K562 (cell line): ENCODE measurements around the gene PI4K2A. TPM values are rescaled to one million over a fixed set of nuclear protein-coding genes. Genes with fewer than 3 reads are reported as not detected.

Experiments
- ADNP ChIP-seq: fragments of 200-800 bp; sonication (Bioruptor generic); IDR thresholded peaks from 2 replicates; pipeline ENCODE4 v1.6.1; 2016; ENCODE audit warnings: missing genetic modification characterization, missing compliant biosample characterization
- ARID1B ChIP-seq: fragments of 450-650 bp; IDR thresholded peaks from 2 replicates; pipeline ENCODE4 v1.6.1; 2016; ENCODE audit warnings: antibody characterized with exemption, mild to moderate bottlenecking, inconsistent platforms
- DMBX1 ChIP-seq: fragments of 250-450 bp; sonication (Bioruptor Pico); IDR thresholded peaks from 2 replicates; pipeline ENCODE4 v1.8.0; 2022; ENCODE audit warnings: inconsistent platforms, mild to moderate bottlenecking, moderate library complexity, borderline replicate concordance
- ETV1 ChIP-seq: fragments of 450-650 bp; conservative IDR thresholded peaks from 2 replicates; pipeline ENCODE4 v1.6.1; 2016; ENCODE audit warnings: missing genetic modification characterization, control low read depth, low read depth, missing compliant biosample characterization
- EWSR1 ChIP-seq: fragments of 450-650 bp; IDR thresholded peaks from 2 replicates; pipeline ENCODE4 v1.6.1; 2018; ENCODE audit warnings: borderline replicate concordance, mild to moderate bottlenecking, low read depth, moderate library complexity; ENCODE audit not compliant: partially characterized antibody
- JUN ChIP-seq, 2 experiments: sonication (generic) in 1 of 2; formaldehyde crosslinking in 1 of 2; IDR thresholded peaks; 2 replicates each; pipeline versions ENCODE4 v1.6.1 to v1.8.0; 2012 to 2022; ENCODE audit warnings: borderline replicate concordance in 2 of 2, mild to moderate bottlenecking in 2 of 2, improper control_type of control experiment in 1 of 2, low read depth in 1 of 2, low read length in 1 of 2, missing genetic modification reagents in 1 of 2
- MED1 ChIP-seq: sonication (generic); formaldehyde crosslinking; IDR thresholded peaks from 2 replicates; pipeline ENCODE4 v1.8.1; 2023; ENCODE audit warnings: missing genetic modification reagents, borderline replicate concordance
- NFRKB ChIP-seq: fragments of 450-650 bp; IDR thresholded peaks from 2 replicates; pipeline ENCODE4 v1.6.1; 2016; ENCODE audit warnings: low read depth
- NR2C2 ChIP-seq, 2 experiments: fragments of 200-800 bp in 1 of 2; sonication (Bioruptor generic) in 1 of 2; sonication (generic) in 1 of 2; formaldehyde crosslinking in 1 of 2; IDR thresholded peaks; 2 replicates each; pipeline versions ENCODE4 v1.6.1 to v1.8.0; 2016 to 2022; ENCODE audit warnings: mild to moderate bottlenecking in 1 of 2, missing compliant biosample characterization in 1 of 2, missing genetic modification characterization in 1 of 2, missing genetic modification reagents in 1 of 2
- POLR2B ChIP-seq: fragments of 450-650 bp; IDR thresholded peaks from 2 replicates; pipeline ENCODE4 v1.6.1; 2018; ENCODE audit warnings: low read depth; ENCODE audit not compliant: partially characterized antibody
- RBBP5 ChIP-seq: fragments of 200-600 bp; sonication (generic); IDR thresholded peaks from 2 replicates; pipeline ENCODE4 v1.6.1; 2012; ENCODE audit warnings: borderline replicate concordance, mild to moderate bottlenecking, low read length, control low read depth, inconsistent platforms; ENCODE audit not compliant: insufficient read depth, poor library complexity, severe bottlenecking
- RBM15 ChIP-seq: fragments of 200-400 bp; formaldehyde crosslinking; IDR thresholded peaks from 2 replicates; pipeline ENCODE4 v1.6.1; 2018; ENCODE audit warnings: mild to moderate bottlenecking, low read length, moderate library complexity; ENCODE audit not compliant: insufficient read depth
- SMAD2 ChIP-seq: fragments of 150-350 bp; IDR thresholded peaks from 2 replicates; pipeline ENCODE4 v1.6.1; 2014; ENCODE audit warnings: low read depth, mild to moderate bottlenecking, low read length
- ZKSCAN1 ChIP-seq: fragments of 150-350 bp; IDR thresholded peaks from 2 replicates; pipeline ENCODE4 v1.6.1; 2016; ENCODE audit warnings: low read depth, low read length
- ZKSCAN8 ChIP-seq: fragments of 200-800 bp; sonication (Bioruptor generic); IDR thresholded peaks from 2 replicates; pipeline ENCODE4 v1.6.1; 2016; ENCODE audit warnings: missing genetic modification characterization, missing compliant biosample characterization
- ZNF174 ChIP-seq: fragments of 250-450 bp; sonication (Bioruptor Pico); IDR thresholded peaks from 2 replicates; pipeline ENCODE4 v1.4.0; 2020; ENCODE audit warnings: mild to moderate bottlenecking
- ZNF212 ChIP-seq: fragments of 450-650 bp; formaldehyde crosslinking; IDR thresholded peaks from 2 replicates; pipeline ENCODE4 v1.4.0; 2020; ENCODE audit warnings: mild to moderate bottlenecking
- ZNF431 ChIP-seq: sonication (generic); formaldehyde crosslinking; IDR thresholded peaks from 2 replicates; pipeline ENCODE4 v1.8.0; 2022; ENCODE audit warnings: mild to moderate bottlenecking, missing genetic modification reagents
- ZNF583 ChIP-seq: fragments of 250-450 bp; sonication (Bioruptor Pico); IDR thresholded peaks from 2 replicates; pipeline ENCODE4 v1.4.0; 2020
- ZNF695 ChIP-seq: fragments of 450-650 bp; formaldehyde crosslinking; IDR thresholded peaks from 2 replicates; pipeline ENCODE4 v1.4.0; 2020; ENCODE audit warnings: mild to moderate bottlenecking, moderate library complexity
- polyA plus RNA-seq, 8 experiments: library from polyadenylated mRNA; depleted of rRNA in 4 of 8; stranded (reverse) in 5 of 8; unstranded in 3 of 8; fragments of >200 nt; fragmentation: Nextera tagmentation in 2 of 8; fragmentation: Illumina TruSeq in 1 of 8; extraction: Ambion mirVana in 2 of 8; extraction: Trizol in 1 of 8; gene quantifications; 2 replicates each; pipeline versions ENCODE4 v1.2.1 to v1.2.3, GENCODE V29; 2011 to 2014; ENCODE audit warnings: inconsistent platforms in 1 of 8, missing spikeins in 1 of 8
- total RNA-seq, 7 experiments: library from RNA; depleted of rRNA in 6 of 7; stranded (reverse); fragments of >200 nt in 6 of 7; fragmentation: Illumina TruSeq in 2 of 7; extraction: Trizol in 2 of 7; gene quantifications; 2 replicates each; pipeline versions ENCODE4 v1.2.1 to v1.2.3, GENCODE V29; 2011 to 2021; ENCODE audit warnings: low replicate concordance in 1 of 7
- TF ChIP-seq, protein P1 (sequence below): sonication (generic); formaldehyde crosslinking; IDR thresholded peaks from 2 replicates; pipeline ENCODE4 v1.8.0; 2022; ENCODE audit warnings: mild to moderate bottlenecking, missing genetic modification reagents
- TF ChIP-seq, protein P2 (sequence below): fragments of 450-650 bp; IDR thresholded peaks from 2 replicates; pipeline ENCODE4 v1.6.1; 2017; ENCODE audit warnings: mild to moderate bottlenecking, moderate library complexity

PI4K2A gene
- total and polyA plus RNA-seq, 9 of the 15 experiments (the other 6 are each of a cell fraction or from before 2014, with no cell fraction given), result 4.4 to 28.4 (median 16.5) TPM

DNA sequence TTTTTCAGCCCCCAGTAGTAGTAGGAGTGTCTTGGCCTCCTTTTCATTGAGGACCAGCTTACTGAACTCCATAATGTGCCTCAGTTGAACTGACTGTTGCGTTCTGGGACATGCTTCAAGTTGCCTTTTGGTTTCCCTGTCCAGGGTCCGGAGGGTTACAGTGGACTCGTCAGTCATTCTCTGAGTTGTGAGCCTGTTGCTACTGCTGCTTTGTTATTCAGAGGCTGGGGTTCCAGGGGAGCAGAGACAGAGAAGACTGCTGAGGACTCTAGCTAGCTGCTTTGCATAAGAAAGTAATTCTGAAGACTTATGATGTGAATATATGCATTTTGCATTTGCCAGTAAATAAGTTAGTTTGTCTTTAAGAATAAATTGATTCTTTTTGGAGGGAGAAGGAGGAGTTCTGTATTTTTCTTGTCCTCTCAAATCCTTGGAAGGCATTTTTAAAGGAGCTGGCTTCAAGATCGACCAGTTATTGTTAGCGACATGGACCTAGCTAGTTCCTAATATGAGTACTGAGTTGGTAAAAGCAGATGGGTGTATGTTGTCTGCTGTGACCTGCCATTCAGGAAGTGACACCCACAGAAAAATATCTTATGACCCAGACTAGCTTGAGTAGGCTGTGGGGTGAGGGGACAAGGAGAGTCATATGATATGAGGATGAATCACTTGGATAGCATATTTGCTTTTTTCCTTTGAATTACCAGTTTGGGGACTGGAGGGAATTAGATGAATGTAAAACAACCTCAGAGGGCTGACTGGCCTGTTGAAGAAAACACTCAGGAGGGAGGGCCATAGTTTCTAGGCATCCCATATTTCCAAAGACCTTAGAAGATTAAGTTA, 8.3 kb downstream of the PI4K2A start (continued):
- TF ChIP-seq, protein P1, sequence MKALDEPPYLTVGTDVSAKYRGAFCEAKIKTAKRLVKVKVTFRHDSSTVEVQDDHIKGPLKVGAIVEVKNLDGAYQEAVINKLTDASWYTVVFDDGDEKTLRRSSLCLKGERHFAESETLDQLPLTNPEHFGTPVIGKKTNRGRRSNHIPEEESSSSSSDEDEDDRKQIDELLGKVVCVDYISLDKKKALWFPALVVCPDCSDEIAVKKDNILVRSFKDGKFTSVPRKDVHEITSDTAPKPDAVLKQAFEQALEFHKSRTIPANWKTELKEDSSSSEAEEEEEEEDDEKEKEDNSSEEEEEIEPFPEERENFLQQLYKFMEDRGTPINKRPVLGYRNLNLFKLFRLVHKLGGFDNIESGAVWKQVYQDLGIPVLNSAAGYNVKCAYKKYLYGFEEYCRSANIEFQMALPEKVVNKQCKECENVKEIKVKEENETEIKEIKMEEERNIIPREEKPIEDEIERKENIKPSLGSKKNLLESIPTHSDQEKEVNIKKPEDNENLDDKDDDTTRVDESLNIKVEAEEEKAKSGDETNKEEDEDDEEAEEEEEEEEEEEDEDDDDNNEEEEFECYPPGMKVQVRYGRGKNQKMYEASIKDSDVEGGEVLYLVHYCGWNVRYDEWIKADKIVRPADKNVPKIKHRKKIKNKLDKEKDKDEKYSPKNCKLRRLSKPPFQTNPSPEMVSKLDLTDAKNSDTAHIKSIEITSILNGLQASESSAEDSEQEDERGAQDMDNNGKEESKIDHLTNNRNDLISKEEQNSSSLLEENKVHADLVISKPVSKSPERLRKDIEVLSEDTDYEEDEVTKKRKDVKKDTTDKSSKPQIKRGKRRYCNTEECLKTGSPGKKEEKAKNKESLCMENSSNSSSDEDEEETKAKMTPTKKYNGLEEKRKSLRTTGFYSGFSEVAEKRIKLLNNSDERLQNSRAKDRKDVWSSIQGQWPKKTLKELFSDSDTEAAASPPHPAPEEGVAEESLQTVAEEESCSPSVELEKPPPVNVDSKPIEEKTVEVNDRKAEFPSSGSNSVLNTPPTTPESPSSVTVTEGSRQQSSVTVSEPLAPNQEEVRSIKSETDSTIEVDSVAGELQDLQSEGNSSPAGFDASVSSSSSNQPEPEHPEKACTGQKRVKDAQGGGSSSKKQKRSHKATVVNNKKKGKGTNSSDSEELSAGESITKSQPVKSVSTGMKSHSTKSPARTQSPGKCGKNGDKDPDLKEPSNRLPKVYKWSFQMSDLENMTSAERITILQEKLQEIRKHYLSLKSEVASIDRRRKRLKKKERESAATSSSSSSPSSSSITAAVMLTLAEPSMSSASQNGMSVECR, result no peak
- TF ChIP-seq DMBX1 (CRISPR knock-in tag), result no peak
- no peak for TF ChIP-seq ADNP (tag)
- no peak for TF ChIP-seq ZNF212 (CRISPR knock-in tag)
- TF ChIP-seq ARID1B, result peak; percentile 74
- TF ChIP-seq ZKSCAN1, result no peak
- TF ChIP-seq NFRKB, result 0 out of 2 replicates have a peak, but pooled peaks have one; percentile 12
- TF ChIP-seq, protein P2, sequence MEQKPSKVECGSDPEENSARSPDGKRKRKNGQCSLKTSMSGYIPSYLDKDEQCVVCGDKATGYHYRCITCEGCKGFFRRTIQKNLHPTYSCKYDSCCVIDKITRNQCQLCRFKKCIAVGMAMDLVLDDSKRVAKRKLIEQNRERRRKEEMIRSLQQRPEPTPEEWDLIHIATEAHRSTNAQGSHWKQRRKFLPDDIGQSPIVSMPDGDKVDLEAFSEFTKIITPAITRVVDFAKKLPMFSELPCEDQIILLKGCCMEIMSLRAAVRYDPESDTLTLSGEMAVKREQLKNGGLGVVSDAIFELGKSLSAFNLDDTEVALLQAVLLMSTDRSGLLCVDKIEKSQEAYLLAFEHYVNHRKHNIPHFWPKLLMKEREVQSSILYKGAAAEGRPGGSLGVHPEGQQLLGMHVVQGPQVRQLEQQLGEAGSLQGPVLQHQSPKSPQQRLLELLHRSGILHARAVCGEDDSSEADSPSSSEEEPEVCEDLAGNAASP, result no peak
- TF ChIP-seq ZKSCAN8 (CRISPR knock-in tag), result 0 out of 2 replicates have a peak, but pooled peaks have one; percentile 53
- TF ChIP-seq RBM15, result no peak
- TF ChIP-seq RBBP5, result no peak
- no peak for TF ChIP-seq MED1 (CRISPR knock-in tag)
- TF ChIP-seq ZNF583 (CRISPR knock-in tag), result no peak
- no peak for TF ChIP-seq POLR2B
- no peak for TF ChIP-seq EWSR1
- TF ChIP-seq SMAD2, result no peak
- TF ChIP-seq ETV1 (tag), result peak; percentile 55
- no peak for TF ChIP-seq ZNF174 (CRISPR knock-in tag)
- TF ChIP-seq ZNF431, result no peak
- peak; percentile 66; the same call in 1 of the 2 replicates for TF ChIP-seq JUN (IDR thresholded peaks at IDR 0.05; ENCODE audit: borderline replicate concordance, low read depth, low read length)
- TF ChIP-seq JUN (CRISPR knock-in tag; IDR thresholded peaks at IDR 0.05; ENCODE audit: borderline replicate concordance), result no peak
- TF ChIP-seq ZNF695 (CRISPR knock-in tag), result no peak
- no peak for TF ChIP-seq NR2C2 (CRISPR knock-in tag; IDR thresholded peaks at IDR 0.05)
- TF ChIP-seq NR2C2 (tag; IDR thresholded peaks at IDR 0.05), result peak; percentile 72
